HG03520 (cell line): Measurements from ENCODE around the gene ARHGEF1.

Experiments
- ATAC-seq: cut with Tn5 transposase; IDR thresholded peaks from one replicate; pipeline ENCODE4 v1.9.1; 2021; ENCODE audit warnings: mild to moderate bottlenecking, moderate library complexity; ENCODE audit not compliant: unreplicated experiment

ARHGEF1 gene

DNA sequence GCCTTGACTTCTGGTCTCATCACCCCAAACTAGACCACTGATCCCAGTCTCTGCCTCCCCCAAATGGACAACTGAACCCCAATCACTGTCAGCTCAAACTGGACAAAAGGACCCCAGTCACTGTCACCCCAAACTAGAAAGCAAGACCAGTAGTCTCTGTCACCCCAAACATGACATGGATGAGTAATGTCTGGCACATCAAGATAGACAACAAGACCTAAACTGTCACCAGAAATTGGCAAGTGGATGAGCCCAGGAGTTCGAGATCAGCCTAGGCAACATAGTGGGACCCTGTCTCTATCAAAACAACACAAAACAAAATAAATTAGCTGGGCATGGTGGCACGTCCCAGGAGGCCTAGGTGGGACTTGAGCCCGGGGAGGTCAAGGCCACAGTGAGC, 64.1 kb downstream of the ARHGEF1 start:
- no peak for ATAC-seq

DNA sequence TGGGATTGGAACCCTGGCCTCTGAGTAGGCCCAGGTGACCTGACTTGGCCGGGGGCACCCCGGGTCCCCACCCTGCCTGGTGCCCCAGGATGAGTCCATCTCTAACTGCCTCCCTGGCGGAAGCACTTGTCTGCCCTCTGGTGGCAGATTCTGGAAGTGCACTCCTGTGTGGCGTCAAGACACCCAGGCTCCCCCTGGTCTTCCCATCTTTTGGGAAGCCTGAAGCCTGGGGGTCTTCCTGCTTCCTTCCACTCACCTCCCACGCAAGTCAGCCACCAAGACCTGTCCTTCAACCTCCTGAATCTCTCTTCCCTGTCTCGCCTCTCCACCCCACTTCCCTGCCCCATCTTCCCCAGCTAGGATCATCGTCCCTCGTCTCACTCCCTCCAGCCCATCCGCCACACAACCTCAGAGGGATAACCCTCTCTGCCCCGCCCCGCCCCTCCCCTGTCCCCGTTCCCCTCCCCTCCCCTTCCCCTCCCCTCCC, 68.7 kb downstream of the ARHGEF1 start:
- no peak for ATAC-seq

DNA sequence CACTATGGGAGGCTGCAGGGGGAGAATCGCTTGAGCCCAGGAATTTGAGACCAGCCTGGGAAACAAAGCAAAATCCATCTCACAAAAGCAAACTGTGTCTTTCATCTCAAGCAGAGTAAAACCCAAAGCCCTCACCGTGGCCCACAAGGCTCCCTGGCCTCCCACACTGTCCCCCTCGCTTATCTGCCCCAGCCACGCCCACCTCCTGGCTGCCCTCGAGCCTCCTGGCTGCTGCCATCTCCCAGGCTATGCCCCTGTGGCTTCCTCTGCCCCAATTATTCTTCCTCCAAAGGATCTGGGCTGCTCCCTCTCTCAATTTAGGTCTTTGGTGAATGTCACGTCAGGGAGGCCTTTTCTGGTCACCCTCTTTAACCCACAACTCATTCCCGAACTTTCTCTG, 72.5 kb downstream of the ARHGEF1 start:
- ATAC-seq: no peak

DNA sequence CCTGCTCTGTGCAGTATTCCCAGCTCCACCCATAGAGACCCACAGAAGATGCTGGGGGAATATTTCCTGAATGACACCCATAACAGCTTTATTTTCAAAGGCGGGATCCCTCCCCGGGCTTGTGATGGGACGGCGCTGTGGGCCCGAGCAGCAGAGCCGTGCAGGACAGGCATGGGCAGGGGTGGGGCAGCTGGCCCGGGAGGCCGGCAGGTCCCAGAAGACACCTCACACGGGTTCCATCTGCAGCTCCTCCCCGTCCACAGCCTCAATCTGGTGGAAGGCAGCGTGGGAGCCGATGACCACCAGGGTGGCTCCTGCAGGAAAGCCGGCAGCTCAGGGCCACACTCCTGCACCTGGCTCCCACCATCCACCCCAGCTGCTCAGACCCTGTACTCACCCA, 73.6 kb downstream of the ARHGEF1 start:
- no peak for ATAC-seq
